HepG2 (cell line): ENCODE data around the gene CCDC9B. TPM values are rescaled to one million over a fixed set of nuclear protein-coding genes. Genes with fewer than 3 reads are reported as not detected.

ENCODE experiments used
- ATAC-seq: fragments of 200-7000 bp; cut with Tn5 transposase; 3 replicates; pipeline ENCODE4 v1.9.1; 2020; ENCODE audit warnings: mild to moderate bottlenecking, moderate library complexity
- BruUV-seq: library from RNA; stranded (reverse); fragments of 400-500 nt; replicated peaks from 2 replicates; lab custom pipeline; 2021; lab: Mats Ljungman, UMichigan
- CTCF ChIA-PET: fragments of 300-600 bp; formaldehyde crosslinking; extraction: SDS; loops from one replicate; lab custom pipeline; 2021; ENCODE audit warnings: low total read pairs, inconsistent platforms, low intra/inter-chr PET ratio; lab: Yijun Ruan, JAX
- POLR2A ChIA-PET: fragments of 350-600 bp; sonication (Branson Sonifier 250); formaldehyde crosslinking; loops from one replicate; lab custom pipeline; 2020; ENCODE audit warnings: antibody characterized with exemption, inconsistent platforms; lab: Yijun Ruan, JAX
- DNase-seq: peaks from one replicate; pipeline ENCODE4 v3.0.0-alpha.2; 2015; ENCODE audit warnings: low spot score
- FAIRE-seq: peaks from 3 replicates; lab custom pipeline; 2011; peaks lifted over from hg19 to GRCh38; lab: Jason Lieb, UNC
- H2AFZ ChIP-seq: one replicate; pipeline ENCODE4 v1.6.1; 2011; ENCODE audit warnings: low read length, inconsistent platforms
- H3K27ac ChIP-seq: fragments of 300-600 bp; 3 replicates; pipeline ENCODE4 v1.8.0; 2011; ENCODE audit warnings: mixed run types, mild to moderate bottlenecking, mixed read lengths, low read length, inconsistent platforms; ENCODE audit not compliant: insufficient read depth; ENCODE audit errors: extremely low read length
- H3K27me3 ChIP-seq, 2 experiments: fragments of 200-600 bp in 1 of 2; 2 replicates in 1 of 2; 3 replicates in 1 of 2; pipeline versions ENCODE4 v1.6.0 to v1.8.0; 2011; ENCODE audit warnings: low read length in 2 of 2, mild to moderate bottlenecking in 2 of 2, moderate library complexity in 2 of 2, inconsistent platforms in 1 of 2; ENCODE audit not compliant: insufficient read depth in 2 of 2, control insufficient read depth in 1 of 2
- H3K36me3 ChIP-seq, 2 experiments: fragments of 200-600 bp in 1 of 2; replicated peaks in 1 of 2; 2 replicates in 1 of 2; 3 replicates in 1 of 2; pipeline versions ENCODE4 v1.5.1 to v1.8.0; 2011; ENCODE audit warnings: low read length in 2 of 2, inconsistent platforms in 1 of 2; ENCODE audit not compliant: insufficient read depth in 2 of 2, control insufficient read depth in 1 of 2
- H3K4me1 ChIP-seq: 2 replicates; pipeline ENCODE4 v1.5.1; 2012; ENCODE audit warnings: low read length, inconsistent platforms; ENCODE audit not compliant: insufficient read depth
- H3K4me2 ChIP-seq: 2 replicates; pipeline ENCODE4 v1.6.0; 2011; ENCODE audit warnings: low read depth, low read length, inconsistent platforms
- H3K4me3 ChIP-seq, 3 experiments: fragments of 200-600 bp in 1 of 3; sonication (generic), shearing (Covaris generic) in 1 of 3; replicated peaks in 1 of 3; 2 replicates each; pipeline ENCODE4 v1.5.1; 2011 to 2016; ENCODE audit warnings: low read length in 3 of 3, inconsistent platforms in 2 of 3, low read depth in 2 of 3, mild to moderate bottlenecking in 2 of 3, control low read depth in 1 of 3, mixed read lengths in 1 of 3; ENCODE audit not compliant: insufficient read depth in 1 of 3
- H3K79me2 ChIP-seq: one replicate; pipeline ENCODE4 v1.6.1; 2011; ENCODE audit warnings: low read length, inconsistent platforms; ENCODE audit not compliant: insufficient read depth
- H3K9ac ChIP-seq: 2 replicates; pipeline ENCODE4 v1.6.0; 2011; ENCODE audit warnings: mild to moderate bottlenecking, low read depth, low read length, inconsistent platforms; ENCODE audit not compliant: insufficient read depth
- H3K9me3 ChIP-seq: 2 replicates; pipeline ENCODE4 v1.5.1; 2012; ENCODE audit warnings: mild to moderate bottlenecking, low read length
- H4K20me1 ChIP-seq: 2 replicates; pipeline ENCODE4 v1.6.0; 2011; ENCODE audit warnings: inconsistent platforms, mild to moderate bottlenecking, low read length, moderate library complexity; ENCODE audit not compliant: insufficient read depth
- AGO1 ChIP-seq: fragments of 200-400 bp; formaldehyde crosslinking; IDR thresholded peaks from 2 replicates; pipeline ENCODE4 v1.6.1; 2017; ENCODE audit warnings: mild to moderate bottlenecking, low read depth, low read length, moderate library complexity; ENCODE audit not compliant: poor library complexity, severe bottlenecking
- CHD2 ChIP-seq: IDR thresholded peaks from 2 replicates; pipeline ENCODE4 v1.6.1; 2011; ENCODE audit warnings: low read depth, low read length, improper control_type of control experiment
- GABPB1 ChIP-seq: IDR thresholded peaks from 2 replicates; pipeline ENCODE4 v1.6.1; 2016; ENCODE audit warnings: mild to moderate bottlenecking, missing genetic modification reagents, moderate library complexity, missing compliant biosample characterization
- HDAC2 ChIP-seq: sonication (generic); formaldehyde crosslinking; IDR thresholded peaks from 2 replicates; pipeline ENCODE4 v1.4.0; 2020; ENCODE audit warnings: missing genetic modification reagents
- HMG20B ChIP-seq: conservative IDR thresholded peaks from 2 replicates; pipeline ENCODE4 v1.6.1; 2016; ENCODE audit warnings: missing genetic modification reagents, missing compliant biosample characterization
- KDM4B ChIP-seq: sonication (generic); formaldehyde crosslinking; IDR thresholded peaks from 2 replicates; pipeline ENCODE4 v1.4.0; 2020; ENCODE audit warnings: missing genetic modification reagents
- KLF16 ChIP-seq, 2 experiments: sonication (generic) in 1 of 2; formaldehyde crosslinking in 1 of 2; IDR thresholded peaks; 2 replicates each; pipeline versions ENCODE4 v1.6.1 to v1.8.0; 2016 to 2023; ENCODE audit warnings: missing genetic modification reagents in 2 of 2, missing compliant biosample characterization in 1 of 2
- NKX3-1 ChIP-seq: sonication (generic); formaldehyde crosslinking; IDR thresholded peaks from 2 replicates; pipeline ENCODE4 v1.5.0; 2020; ENCODE audit warnings: missing genetic modification reagents
- SOX6 ChIP-seq, 2 experiments: fragments of 450-650 bp in 1 of 2; sonication (generic) in 1 of 2; formaldehyde crosslinking in 1 of 2; IDR thresholded peaks; 2 replicates each; pipeline versions ENCODE4 v1.4.0 to v1.6.1; 2017 to 2020; ENCODE audit warnings: antibody characterized with exemption in 1 of 2, mild to moderate bottlenecking in 1 of 2, missing genetic modification reagents in 1 of 2
- SP4 ChIP-seq: sonication (generic); formaldehyde crosslinking; IDR thresholded peaks from 2 replicates; pipeline ENCODE4 v1.8.1; 2023; ENCODE audit warnings: mild to moderate bottlenecking, missing genetic modification reagents
- STAG1 ChIP-seq: sonication (generic); formaldehyde crosslinking; IDR thresholded peaks from 2 replicates; pipeline ENCODE4 v1.4.0; 2020; ENCODE audit warnings: missing genetic modification reagents
- TAF1 ChIP-seq: sonication (generic); formaldehyde crosslinking; IDR thresholded peaks from 2 replicates; pipeline ENCODE4 v1.4.0; 2020; ENCODE audit warnings: missing genetic modification reagents
- U2AF2 ChIP-seq: fragments of 200-400 bp; formaldehyde crosslinking; IDR thresholded peaks from 2 replicates; pipeline ENCODE4 v1.6.1; 2017; ENCODE audit warnings: low read depth, mild to moderate bottlenecking, low read length
- ZNF605 ChIP-seq: sonication (generic); formaldehyde crosslinking; IDR thresholded peaks from 2 replicates; pipeline ENCODE4 v1.8.0; 2022; ENCODE audit warnings: mild to moderate bottlenecking, missing genetic modification reagents
- ZNF800 ChIP-seq: sonication (generic); formaldehyde crosslinking; IDR thresholded peaks from 2 replicates; pipeline ENCODE4 v1.4.0; 2020; ENCODE audit warnings: missing genetic modification reagents
- ZNF83 ChIP-seq: sonication (generic); formaldehyde crosslinking; IDR thresholded peaks from 2 replicates; pipeline ENCODE4 v1.4.0; 2020; ENCODE audit warnings: missing genetic modification reagents, mild to moderate bottlenecking, borderline replicate concordance
- ZNF850 ChIP-seq: sonication (generic); formaldehyde crosslinking; conservative IDR thresholded peaks from 2 replicates; pipeline ENCODE4 v1.9.0; 2021; ENCODE audit warnings: mild to moderate bottlenecking, missing genetic modification reagents
- WGBS: methylation state at CpG from one replicate; pipeline ENCODE4 v1.1.6; 2017; ENCODE audit warnings: low lambda C conversion rate; 5-methylcytosine and 5-hydroxymethylcytosine counted together
- in situ Hi-C: cut with HindIII; loops from 2 replicates; pipeline ENCODE4 v1.10.0; 2017; ENCODE audit warnings: low pct_unique_long_range_greater_than_20kb; ENCODE audit not compliant: extremely low pct_ligation_motif_present
- intact Hi-C: fragments of 100-400 bp; cut with micrococcal nuclease; formaldehyde crosslinking; loops from one replicate; pipeline ENCODE4 v1.10.0; 2022; ENCODE audit not compliant: unreplicated experiment
- polyA plus RNA-seq, 8 experiments: library from polyadenylated mRNA; depleted of rRNA in 3 of 8; stranded (reverse) in 7 of 8; unstranded in 1 of 8; fragments of >200 nt; fragmentation: Illumina TruSeq in 4 of 8; extraction: Trizol in 4 of 8; gene quantifications; 2 replicates each; pipeline versions ENCODE4 v1.2.1 to v1.2.3, GENCODE V29; 2011 to 2016; ENCODE audit warnings: low read depth in 4 of 8, missing spikeins in 1 of 8, mixed read lengths in 1 of 8; ENCODE audit not compliant: insufficient read depth in 1 of 8
- total RNA-seq, 5 experiments: library from RNA; depleted of rRNA; stranded (reverse); fragments of >200 nt; fragmentation: Illumina TruSeq; extraction: Trizol; gene quantifications; 2 replicates each; pipeline ENCODE4 v1.2.3, GENCODE V29; 2016; ENCODE audit warnings: low read depth in 1 of 5
- TF ChIP-seq, protein P1 (sequence below): sonication (generic); formaldehyde crosslinking; IDR thresholded peaks from 2 replicates; pipeline ENCODE4 v1.4.0; 2020; ENCODE audit warnings: mild to moderate bottlenecking, missing genetic modification reagents
- TF ChIP-seq, protein P2 (sequence below), 2 experiments: sonication (generic) in 1 of 2; formaldehyde crosslinking in 1 of 2; IDR thresholded peaks; 2 replicates each; pipeline versions ENCODE4 v1.4.0 to v1.6.1; 2018 to 2020; ENCODE audit warnings: missing genetic modification reagents in 2 of 2, borderline replicate concordance in 1 of 2, low read depth in 1 of 2, mild to moderate bottlenecking in 1 of 2, missing biosample characterization in 1 of 2

CCDC9B gene
- total and polyA plus RNA-seq, 2 of the 13 experiments (the other 11 are each of a cell fraction or from before 2014, with no cell fraction given): 0.98 to 1.6 TPM

- in situ Hi-C loops (no loop called here), intact Hi-C loops (loop anchor here (5.0 kb wide), 1 partner anchor 99 kb away; no protein-coding TSS in a partner anchor)
- Histone ChIP-seq H3K4me1 (peaks cover 48% of the 10 kb centered on the region), H3K27me3 (peaks cover 0 to 7% of the 10 kb centered on the region in 2 experiments; a peak in 1 of 5 replicates), H3K4me3 (peak within 1 kb of the TSS; percentile 36 to 75 (median 75); a peak in 5 of 6 replicates), H3K27ac (no peak within 1 kb of the TSS), H3K9ac (peak within 1 kb of the TSS; percentile 64; the same call in 1 of the 2 replicates), H3K36me3 (no peaks in the 10 kb centered on the region), H2AFZ (no peak within 1 kb of the TSS), H3K9me3 (no peaks in the 10 kb centered on the region), H3K4me2 (peak within 1 kb of the TSS; percentile 82), H4K20me1 (no peaks in the 10 kb centered on the region), H3K79me2 (no peaks in the 10 kb centered on the region)
- ChIA-PET CTCF (interaction anchor here (2.8 to 4.6 kb wide), 2 partner anchors 15 to 98 kb away, joined by 12 to 19 read pairs; no protein-coding TSS in a partner anchor), POLR2A (interaction anchor here (0.6 to 1.9 kb wide), 9 partner anchors 8 to 321 kb away, joined by 3 to 24 read pairs (median 4); partner anchors contain the start of genes BUB1B, CCDC9B and IVD)
- WGBS: under 1% methylated on average over 18 of the region's 103 CpGs
- no TSS peak for BruUV-seq
- DNase-seq (peak; percentile 89), ATAC-seq (peak; percentile 94), FAIRE-seq (peak; percentile 32)
- TF ChIP-seq SOX6 (IDR thresholded peaks at IDR 0.05) (no peak), SOX6 (CRISPR knock-in tag; IDR thresholded peaks at IDR 0.05) (peak; percentile 27; the same call in 1 of the 2 replicates), KLF16 (CRISPR knock-in tag; IDR thresholded peaks at IDR 0.05) (peak in 1 of 2 experiments; percentile 62; a peak in 2 of 4 replicates), ZNF800 (CRISPR knock-in tag) (peak; percentile 60), HDAC2 (0 out of 2 replicates have a peak, but pooled peaks have one; percentile 12), ZNF605 (CRISPR knock-in tag) (peak; percentile 44; the same call in 1 of the 2 replicates), U2AF2 (no peak), KDM4B (CRISPR knock-in tag) (no peak), AGO1 (peak; percentile 29), SP4 (CRISPR knock-in tag) (peak; percentile 89), ZNF850 (CRISPR knock-in tag) (0 out of 2 replicates have a peak, but pooled peaks have one; percentile 1), HMG20B (CRISPR knock-in tag) (no peak), ZNF83 (no peak), TAF1 (CRISPR knock-in tag) (peak; percentile 38; the same call in 1 of the 2 replicates), CHD2 (0 out of 2 replicates have a peak, but pooled peaks have one; percentile 40), GABPB1 (peak; percentile 83), STAG1 (CRISPR knock-in tag) (peak; percentile 35; the same call in 1 of the 2 replicates), NKX3-1 (CRISPR knock-in tag) (peak; percentile 70; the same call in 1 of the 2 replicates)
- TF ChIP-seq, protein P1, sequence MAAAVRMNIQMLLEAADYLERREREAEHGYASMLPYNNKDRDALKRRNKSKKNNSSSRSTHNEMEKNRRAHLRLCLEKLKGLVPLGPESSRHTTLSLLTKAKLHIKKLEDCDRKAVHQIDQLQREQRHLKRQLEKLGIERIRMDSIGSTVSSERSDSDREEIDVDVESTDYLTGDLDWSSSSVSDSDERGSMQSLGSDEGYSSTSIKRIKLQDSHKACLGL (CRISPR knock-in tag): peak; percentile 52; the same call in 1 of the 2 replicates
- TF ChIP-seq, protein P2, sequence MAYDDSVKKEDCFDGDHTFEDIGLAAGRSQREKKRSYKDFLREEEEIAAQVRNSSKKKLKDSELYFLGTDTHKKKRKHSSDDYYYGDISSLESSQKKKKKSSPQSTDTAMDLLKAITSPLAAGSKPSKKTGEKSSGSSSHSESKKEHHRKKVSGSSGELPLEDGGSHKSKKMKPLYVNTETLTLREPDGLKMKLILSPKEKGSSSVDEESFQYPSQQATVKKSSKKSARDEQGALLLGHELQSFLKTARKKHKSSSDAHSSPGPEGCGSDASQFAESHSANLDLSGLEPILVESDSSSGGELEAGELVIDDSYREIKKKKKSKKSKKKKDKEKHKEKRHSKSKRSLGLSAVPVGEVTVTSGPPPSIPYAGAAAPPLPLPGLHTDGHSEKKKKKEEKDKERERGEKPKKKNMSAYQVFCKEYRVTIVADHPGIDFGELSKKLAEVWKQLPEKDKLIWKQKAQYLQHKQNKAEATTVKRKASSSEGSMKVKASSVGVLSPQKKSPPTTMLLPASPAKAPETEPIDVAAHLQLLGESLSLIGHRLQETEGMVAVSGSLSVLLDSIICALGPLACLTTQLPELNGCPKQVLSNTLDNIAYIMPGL (CRISPR knock-in tag; IDR thresholded peaks at IDR 0.05; ENCODE audit: borderline replicate concordance in 1 of 2, low read depth in 1 of 2): peak; percentile 37 to 80; a peak in 3 of 4 replicates
These were observed 17.3 kb downstream of the CCDC9B start, which contains the start of gene INAFM2 for GRCh38 chr15:40323239-40323952. Gene INAFM2 (plus strand): TSS chr15:40323692. CDS start chr15:40324056, 364 bp downstream.
